OCI-LY3 (cell line): ENCODE results near the gene GAB1.

Source experiments
- H2AFZ ChIP-seq: fragments of 200-600, 300-600 bp; shearing (Covaris generic); 2 replicates; pipeline ENCODE4 v1.6.0; 2014; ENCODE audit warnings: antibody characterized with exemption, low read depth, low read length
- H3K27ac ChIP-seq: fragments of 200-600, 300-600 bp; sonication (generic); 2 replicates; pipeline ENCODE4 v1.5.1; 2014; ENCODE audit warnings: mild to moderate bottlenecking, low read length, moderate library complexity, mixed read lengths
- H3K27me3 ChIP-seq: fragments of 200-600, 300-600 bp; sonication (generic); 2 replicates; pipeline ENCODE4 v1.6.1; 2014; ENCODE audit warnings: low read depth, low read length, mixed read lengths
- H3K36me3 ChIP-seq: fragments of 200-600, 300-600 bp; sonication (generic); replicated peaks from 2 replicates; pipeline ENCODE3; 2014; ENCODE audit warnings: low read depth, low read length, mixed read lengths
- H3K4me1 ChIP-seq: fragments of 300-600, 200-600 bp; sonication (generic); 2 replicates; pipeline ENCODE4 v1.6.1; 2014; ENCODE audit warnings: low read length, mixed read lengths
- H3K4me2 ChIP-seq: fragments of 200-600, 300-600 bp; sonication (generic); 2 replicates; pipeline ENCODE4 v1.6.1; 2014; ENCODE audit warnings: low read length, mixed read lengths
- H3K4me3 ChIP-seq: fragments of 300-600, 200-600 bp; sonication (generic); 2 replicates; pipeline ENCODE4 v1.5.1; 2014; ENCODE audit warnings: antibody characterized with exemption, mild to moderate bottlenecking, low read length, moderate library complexity
- H3K79me2 ChIP-seq: fragments of 300-600, 200-600 bp; shearing (Covaris generic); 2 replicates; pipeline ENCODE4 v1.6.1; 2014; ENCODE audit warnings: mild to moderate bottlenecking, low read length, mixed read lengths
- H3K9ac ChIP-seq: fragments of 300-600, 200-600 bp; shearing (Covaris generic); 2 replicates; pipeline ENCODE4 v1.6.0; 2014; ENCODE audit warnings: mild to moderate bottlenecking, low read length, moderate library complexity
- H3K9me3 ChIP-seq: fragments of 200-600, 300-600 bp; shearing (Covaris generic); 2 replicates; pipeline ENCODE4 v1.6.1; 2014; ENCODE audit warnings: low read length, mixed read lengths; ENCODE audit not compliant: insufficient read depth
- H4K20me1 ChIP-seq: fragments of 200-600, 300-600 bp; sonication (generic); 2 replicates; pipeline ENCODE4 v1.6.1; 2016; ENCODE audit warnings: low read length, mixed read lengths; ENCODE audit not compliant: insufficient read depth
- CTCF ChIP-seq: fragments of 200-600, 300-600 bp; sonication (generic); IDR thresholded peaks from 2 replicates; pipeline ENCODE4 v1.5.1; 2014; ENCODE audit warnings: antibody characterized with exemption, low read length, low read depth
- EZH2phosphoT487 ChIP-seq: fragments of 200-600 bp; shearing (Covaris generic); IDR thresholded peaks from 2 replicates; pipeline ENCODE4 v1.6.1; 2018; ENCODE audit warnings: antibody characterized with exemption, mixed run types, low read depth

Gene GAB1

GRCh38 chr4:143313996-143314395, 22.7 kb upstream of the GAB1 start:
- Histone ChIP-seq H3K79me2 (no peaks in the 10 kb centered on the region), H2AFZ (no peak overlapping the region), H3K9ac (no peak overlapping the region), H3K4me1 (peaks cover 2% of the 10 kb centered on the region), H3K4me3 (no peak overlapping the region), H3K9me3 (no peaks in the 10 kb centered on the region), H3K27ac (no peak overlapping the region), H3K4me2 (no peak overlapping the region), H3K27me3 (peaks cover 4% of the 10 kb centered on the region; the same call in 1 of the 2 replicates), H3K36me3 (no peaks in the 10 kb centered on the region), H4K20me1 (no peaks in the 10 kb centered on the region)
- TF ChIP-seq CTCF (no peak), EZH2phosphoT487 (no peak)

- TF ChIP-seq EZH2phosphoT487 (no peak), CTCF (no peak)
- Histone ChIP-seq H3K36me3 (no peaks in the 10 kb centered on the region), H4K20me1 (no peaks in the 10 kb centered on the region), H3K27ac (no peak overlapping the region), H3K4me3 (no peak overlapping the region), H3K4me1 (peaks cover 14% of the 10 kb centered on the region), H3K27me3 (peaks cover 4% of the 10 kb centered on the region; the same call in 1 of the 2 replicates), H2AFZ (peak overlapping the region; percentile 4; the same call in 1 of the 2 replicates), H3K9me3 (no peaks in the 10 kb centered on the region), H3K9ac (no peak overlapping the region), H3K79me2 (no peaks in the 10 kb centered on the region), H3K4me2 (no peak overlapping the region)
These were observed 16.6 kb upstream of the GAB1 start for GRCh38 chr4:143320113-143320512.

GRCh38 chr4:143326735-143327134, 9.9 kb upstream of the GAB1 start:
- TF ChIP-seq CTCF (no peak), EZH2phosphoT487 (no peak)
- Histone ChIP-seq H3K9ac (no peak overlapping the region), H3K4me2 (no peak overlapping the region), H2AFZ (no peak overlapping the region), H3K36me3 (no peaks in the 10 kb centered on the region), H3K27ac (no peak overlapping the region), H4K20me1 (no peaks in the 10 kb centered on the region), H3K4me1 (no peaks in the 10 kb centered on the region), H3K27me3 (no peaks in the 10 kb centered on the region), H3K79me2 (no peaks in the 10 kb centered on the region), H3K9me3 (no peaks in the 10 kb centered on the region), H3K4me3 (no peak overlapping the region)

- Histone ChIP-seq H3K27me3 (no peaks in the 10 kb centered on the region), H3K4me2 (no peak overlapping the region), H3K79me2 (no peaks in the 10 kb centered on the region), H3K4me3 (no peak overlapping the region), H3K36me3 (no peaks in the 10 kb centered on the region), H4K20me1 (no peaks in the 10 kb centered on the region), H2AFZ (no peak overlapping the region), H3K9me3 (no peaks in the 10 kb centered on the region), H3K9ac (no peak overlapping the region), H3K4me1 (0 out of 2 replicates have a peak, but pooled peaks cover 3% of the 10 kb centered on the region), H3K27ac (no peak overlapping the region)
- TF ChIP-seq CTCF (peak; percentile 21; the same call in 1 of the 2 replicates), EZH2phosphoT487 (no peak)
These were observed 6.7 kb upstream of the GAB1 start for GRCh38 chr4:143329985-143330384.
